GM19328 (cell line): ENCODE results near the gene S1PR3.

Experiments
- ATAC-seq: cut with Tn5 transposase; IDR thresholded peaks from one replicate; pipeline ENCODE4 v1.9.1; 2021; ENCODE audit warnings: mild to moderate bottlenecking, moderate library complexity; ENCODE audit not compliant: unreplicated experiment

S1PR3 gene

GRCh38 chr9:89036383-89036782 is 45.1 kb downstream of the S1PR3 start:
- no peak for ATAC-seq

GRCh38 chr9:89036891-89037290 is 45.6 kb downstream of the S1PR3 start:
- no peak for ATAC-seq

GRCh38 chr9:89037346-89037745 is 46.1 kb downstream of the S1PR3 start:
- no peak for ATAC-seq

GRCh38 chr9:89037891-89038290 is 46.6 kb downstream of the S1PR3 start:
- no peak for ATAC-seq

- no peak for ATAC-seq
These were observed 47.3 kb downstream of the S1PR3 start for GRCh38 chr9:89038382-89039103.

GRCh38 chr9:89039104-89039465 is 47.8 kb downstream of the S1PR3 start:
- no peak for ATAC-seq

- no peak for ATAC-seq
These were observed 48.4 kb downstream of the S1PR3 start for GRCh38 chr9:89039664-89040063.

GRCh38 chr9:89042984-89043383 is 51.7 kb downstream of the S1PR3 start:
- ATAC-seq = no peak

GRCh38 chr9:89044104-89044503 is 52.8 kb downstream of the S1PR3 start:
- ATAC-seq = no peak

- ATAC-seq = no peak
These were observed 53.6 kb downstream of the S1PR3 start for GRCh38 chr9:89044881-89045280.

GRCh38 chr9:89046832-89047231 is 55.6 kb downstream of the S1PR3 start:
- no peak for ATAC-seq

GRCh38 chr9:89047667-89048066 is 56.4 kb downstream of the S1PR3 start:
- ATAC-seq = no peak

GRCh38 chr9:89048616-89049015 is 57.3 kb downstream of the S1PR3 start:
- ATAC-seq = no peak

GRCh38 chr9:89049646-89050045 is 58.4 kb downstream of the S1PR3 start:
- no peak for ATAC-seq

GRCh38 chr9:89051421-89052025 is 60.3 kb downstream of the S1PR3 start:
- ATAC-seq = no peak

- no peak for ATAC-seq
These were observed 61.3 kb downstream of the S1PR3 start for GRCh38 chr9:89052470-89053097.

GRCh38 chr9:89053301-89053700 is 62.0 kb downstream of the S1PR3 start:
- no peak for ATAC-seq
